GM18858 (cell line): ENCODE measurements around the gene BEND7.

Experiments
- ATAC-seq: cut with Tn5 transposase; IDR thresholded peaks from one replicate; pipeline ENCODE4 v1.9.1; 2021; ENCODE audit not compliant: unreplicated experiment

BEND7 gene

GRCh38 chr10:13393640-13394039 lies 135.2 kb downstream of the BEND7 start:
- ATAC-seq, result no peak

- ATAC-seq, result no peak
These were observed 136.1 kb downstream of the BEND7 start for GRCh38 chr10:13392701-13393100.
